PC-3 (cell line): ENCODE measurements around the gene SYNE1. TPM values are rescaled to one million over a fixed set of nuclear protein-coding genes. Genes with fewer than 3 reads are reported as not detected.

Source experiments
- ATAC-seq: fragments of 200-7000 bp; cut with Tn5 transposase; 2 replicates; pipeline ENCODE4 v1.9.1; 2020; ENCODE audit warnings: mild to moderate bottlenecking, moderate library complexity
- BruUV-seq: library from RNA; stranded (reverse); fragments of 400-500 nt; replicated peaks from 2 replicates; lab custom pipeline; 2021; lab: Mats Ljungman, UMichigan
- CTCF ChIA-PET: fragments of 300-600 bp; sonication (Branson Sonifier 250); formaldehyde crosslinking; loops from one replicate; lab custom pipeline; 2022; ENCODE audit warnings: antibody characterized with exemption; lab: Charles Lee
- POLR2A ChIA-PET: fragments of 300-600 bp; sonication (Branson Sonifier 250); formaldehyde crosslinking; loops from one replicate; lab custom pipeline; 2022; ENCODE audit warnings: antibody characterized with exemption; ENCODE audit not compliant: unreplicated experiment; lab: Charles Lee
- DNase-seq: peaks from one replicate; pipeline ENCODE4 v3.0.0-alpha.2; 2015
- H2AFZ ChIP-seq: fragments of 300-600 bp; sonication (generic); 2 replicates; pipeline ENCODE4 v1.6.0; 2016; ENCODE audit warnings: antibody characterized with exemption, low read length
- H3F3A ChIP-seq: fragments of 300-600 bp; sonication (generic); one replicate; pipeline ENCODE4 v1.6.0; 2017; ENCODE audit warnings: antibody characterized with exemption, low read length, control low read depth, mild to moderate bottlenecking; ENCODE audit not compliant: unreplicated experiment
- H3K27ac ChIP-seq: fragments of 300-600 bp; sonication (generic); 2 replicates; pipeline ENCODE4 v1.5.1; 2016; ENCODE audit warnings: mild to moderate bottlenecking, low read length
- H3K27me3 ChIP-seq: fragments of 300-600 bp; sonication (generic); 2 replicates; pipeline ENCODE4 v1.6.1; 2016; ENCODE audit warnings: low read length, mixed read lengths
- H3K36me3 ChIP-seq: fragments of 300-600 bp; sonication (generic); 2 replicates; pipeline ENCODE4 v1.6.1; 2016; ENCODE audit warnings: low read depth, mixed run types, low read length, mixed read lengths
- H3K4me1 ChIP-seq: fragments of 300-600 bp; sonication (generic); 2 replicates; pipeline ENCODE4 v1.5.1; 2016; ENCODE audit warnings: low read length; ENCODE audit not compliant: insufficient read depth
- H3K4me2 ChIP-seq: fragments of 300-600 bp; sonication (generic); 2 replicates; pipeline ENCODE4 v1.6.0; 2016; ENCODE audit warnings: low read length
- H3K4me3 ChIP-seq: fragments of 300-600 bp; sonication (generic); 2 replicates; pipeline ENCODE4 v1.5.1; 2016; ENCODE audit warnings: mild to moderate bottlenecking, low read length, mixed read lengths
- H3K79me2 ChIP-seq: fragments of 300-600 bp; sonication (generic); 2 replicates; pipeline ENCODE4 v1.6.1; 2017; ENCODE audit warnings: low read length, mixed read lengths
- H3K9ac ChIP-seq: fragments of 300-600 bp; sonication (generic); 2 replicates; pipeline ENCODE4 v1.6.0; 2016; ENCODE audit warnings: mild to moderate bottlenecking, low read length
- H3K9me2 ChIP-seq: fragments of 300-600 bp; sonication (generic); replicated peaks from 2 replicates; pipeline ENCODE4 v1.6.1; 2016; ENCODE audit warnings: mixed run types, low read length, mixed read lengths
- H3K9me3 ChIP-seq: fragments of 300-600 bp; sonication (generic); 2 replicates; pipeline ENCODE4 v1.6.1; 2016; ENCODE audit warnings: low read length, mixed read lengths
- H4K20me1 ChIP-seq: fragments of 300-600 bp; sonication (generic); 2 replicates; pipeline ENCODE4 v1.6.1; 2016; ENCODE audit warnings: low read length, mixed read lengths
- CTCF ChIP-seq: fragments of 300-600 bp; sonication (generic); conservative IDR thresholded peaks from 2 replicates; pipeline ENCODE4 v1.5.1; 2017; ENCODE audit warnings: antibody characterized with exemption, low read depth, mild to moderate bottlenecking, low read length
- EZH2 ChIP-seq: fragments of 300-600 bp; sonication (generic); IDR thresholded peaks from one replicate; pipeline ENCODE4 v1.6.1; 2017; ENCODE audit warnings: antibody characterized with exemption, mild to moderate bottlenecking, low read length; ENCODE audit not compliant: unreplicated experiment
- EZH2phosphoT487 ChIP-seq: fragments of 300-600 bp; sonication (generic); IDR thresholded peaks from 2 replicates; pipeline ENCODE4 v1.6.1; 2018; ENCODE audit warnings: mild to moderate bottlenecking, antibody characterized with exemption, low read length, borderline replicate concordance
- intact Hi-C: fragments of 100-400 bp; cut with micrococcal nuclease; formaldehyde crosslinking; loops from 2 replicates; pipeline ENCODE4 v1.9.0; 2023
- total RNA-seq: library from RNA; depleted of rRNA; stranded (reverse); fragments of >200 nt; gene quantifications from 2 replicates; pipeline ENCODE4 v1.2.3, GENCODE V29; 2014

The SYNE1 gene
- total RNA-seq, 1 experiment from 2014 or later: 16.7 TPM

- no peak overlapping the region for H3K9ac ChIP-seq
- H3K27me3 ChIP-seq: no peaks in the 10 kb centered on the region
- CTCF ChIA-PET: no interaction called here
- no peaks in the 10 kb centered on the region for H3K79me2 ChIP-seq
- H3K27ac ChIP-seq: no peak overlapping the region
- H3K36me3 ChIP-seq: peaks cover 19% of the 10 kb centered on the region
- no peaks in the 10 kb centered on the region for H3K9me2 ChIP-seq
- ATAC-seq (no peak), DNase-seq (no peak)
- BruUV-seq: no TSS peak
- H2AFZ ChIP-seq: no peak overlapping the region
- POLR2A ChIA-PET: no interaction called here
- H3K4me3 ChIP-seq: no peak overlapping the region
- H3K9me3 ChIP-seq: peaks cover 17% of the 10 kb centered on the region; the same call in 1 of the 2 replicates
- no peak for TF ChIP-seq EZH2phosphoT487
- no peak for TF ChIP-seq EZH2
- no peak for TF ChIP-seq CTCF
- H3F3A ChIP-seq: no peaks in the 10 kb centered on the region
- no peaks in the 10 kb centered on the region for H3K4me1 ChIP-seq
- intact Hi-C loops: no loop called here
- no peaks in the 10 kb centered on the region for H4K20me1 ChIP-seq
- no peak overlapping the region for H3K4me2 ChIP-seq
Observed at GRCh38 chr6:152221806-152222628, 415.1 kb downstream of the SYNE1 start.

GRCh38 chr6:152220786-152221185 lies 416.4 kb downstream of the SYNE1 start:
- no peak overlapping the region for H3K4me3 ChIP-seq
- POLR2A ChIA-PET: no interaction called here
- no peaks in the 10 kb centered on the region for H3K4me1 ChIP-seq
- H3K4me2 ChIP-seq: no peak overlapping the region
- BruUV-seq: no TSS peak
- DNase-seq: no peak
- H3K9me2 ChIP-seq: no peaks in the 10 kb centered on the region
- peaks cover 19% of the 10 kb centered on the region for H3K36me3 ChIP-seq
- TF ChIP-seq EZH2phosphoT487: no peak
- TF ChIP-seq CTCF: no peak
- no peak for TF ChIP-seq EZH2
- intact Hi-C loops: no loop called here
- H3K27me3 ChIP-seq: no peaks in the 10 kb centered on the region
- H3K9me3 ChIP-seq: peaks cover 17% of the 10 kb centered on the region; the same call in 1 of the 2 replicates
- no peak overlapping the region for H3K27ac ChIP-seq
- CTCF ChIA-PET: no interaction called here
- no peaks in the 10 kb centered on the region for H4K20me1 ChIP-seq
- no peak for ATAC-seq
- H3F3A ChIP-seq: no peaks in the 10 kb centered on the region
- no peaks in the 10 kb centered on the region for H3K79me2 ChIP-seq
- H3K9ac ChIP-seq: no peak overlapping the region
- H2AFZ ChIP-seq: no peak overlapping the region

- H3F3A ChIP-seq: no peaks in the 10 kb centered on the region
- no peak for DNase-seq
- H3K4me1 ChIP-seq: no peaks in the 10 kb centered on the region
- no peak overlapping the region for H3K9ac ChIP-seq
- peaks cover 17% of the 10 kb centered on the region; the same call in 1 of the 2 replicates for H3K9me3 ChIP-seq
- intact Hi-C loops: no loop called here
- no TSS peak for BruUV-seq
- H3K27ac ChIP-seq: no peak overlapping the region
- H3K9me2 ChIP-seq: no peaks in the 10 kb centered on the region
- H3K27me3 ChIP-seq: no peaks in the 10 kb centered on the region
- ChIA-PET CTCF (no interaction called here), POLR2A (interaction anchor here (0.7 kb wide), 1 partner anchor 42 kb away, joined by 4 read pairs; no protein-coding TSS in a partner anchor)
- no peak overlapping the region for H3K4me3 ChIP-seq
- TF ChIP-seq EZH2: no peak
- TF ChIP-seq EZH2phosphoT487: no peak
- TF ChIP-seq CTCF: no peak
- no peak overlapping the region for H2AFZ ChIP-seq
- no peaks in the 10 kb centered on the region for H4K20me1 ChIP-seq
- no peak for ATAC-seq
- H3K36me3 ChIP-seq: peaks cover 19% of the 10 kb centered on the region
- H3K4me2 ChIP-seq: no peak overlapping the region
- no peaks in the 10 kb centered on the region for H3K79me2 ChIP-seq
Observed at GRCh38 chr6:152218887-152219286, 418.3 kb downstream of the SYNE1 start.
